Ascending aorta (tissue), 2 donors: ENCODE measurements around the gene POLE. TPM values are rescaled to one million over a fixed set of nuclear protein-coding genes. Genes with fewer than 3 reads are reported as not detected.
A peak's percentile ranks its signal among the peaks of the same experiment; 100 is the strongest.

Source experiments
- DNase-seq, 2 donors: peaks; one replicate each; pipeline ENCODE4 v3.0.0-alpha.2; 2019; ENCODE audit warnings: low spot score in 2 of 2
- H3K27ac ChIP-seq, 2 donors: fragments of 200-600 bp; sonication (generic); one replicate each; pipeline ENCODE4 v1.5.1; 2016 to 2017; ENCODE audit warnings: mild to moderate bottlenecking in 1 of 2
- H3K27me3 ChIP-seq: fragments of 200-600 bp; sonication (generic); one replicate; pipeline ENCODE4 v1.5.1; 2017
- H3K36me3 ChIP-seq, 2 donors: fragments of 200-600 bp; sonication (generic); one replicate each; pipeline ENCODE4 v1.5.1; 2016
- H3K4me1 ChIP-seq, 2 donors: fragments of 200-600 bp; sonication (generic); one replicate each; pipeline ENCODE4 v1.5.1; 2016 to 2017; ENCODE audit warnings: mild to moderate bottlenecking in 1 of 2
- H3K4me3 ChIP-seq, 2 donors: fragments of 200-600 bp; sonication (generic); one replicate each; pipeline ENCODE4 v1.5.1; 2016 to 2017; ENCODE audit warnings: mild to moderate bottlenecking in 1 of 2
- H3K9me3 ChIP-seq, 2 donors: fragments of 200-600 bp; sonication (generic); one replicate each; pipeline ENCODE4 v1.5.1; 2016
- intact Hi-C: fragments of 100-400 bp; cut with DNase I; formaldehyde crosslinking; loops from one replicate; pipeline ENCODE4 v1.15.1; 2023
- total RNA-seq: library from RNA; depleted of rRNA; stranded (reverse); fragments of >200 nt; gene quantifications from one replicate; pipeline ENCODE4 v1.1.0, GENCODE V29; 2016
- TF ChIP-seq, protein P1 (sequence below), 3 experiments: fragments of 200-600 bp in 2 of 3; fragments of 450-650 bp in 1 of 3; sonication (generic) in 2 of 3; IDR thresholded peaks; one replicate each; pipeline ENCODE4 v1.5.1; 2016 to 2019; ENCODE audit warnings: antibody characterized with exemption in 3 of 3, mild to moderate bottlenecking in 1 of 3, moderate library complexity in 1 of 3

Gene POLE
- total RNA-seq, 1 donor from 2014 or later: 115 TPM

DNA sequence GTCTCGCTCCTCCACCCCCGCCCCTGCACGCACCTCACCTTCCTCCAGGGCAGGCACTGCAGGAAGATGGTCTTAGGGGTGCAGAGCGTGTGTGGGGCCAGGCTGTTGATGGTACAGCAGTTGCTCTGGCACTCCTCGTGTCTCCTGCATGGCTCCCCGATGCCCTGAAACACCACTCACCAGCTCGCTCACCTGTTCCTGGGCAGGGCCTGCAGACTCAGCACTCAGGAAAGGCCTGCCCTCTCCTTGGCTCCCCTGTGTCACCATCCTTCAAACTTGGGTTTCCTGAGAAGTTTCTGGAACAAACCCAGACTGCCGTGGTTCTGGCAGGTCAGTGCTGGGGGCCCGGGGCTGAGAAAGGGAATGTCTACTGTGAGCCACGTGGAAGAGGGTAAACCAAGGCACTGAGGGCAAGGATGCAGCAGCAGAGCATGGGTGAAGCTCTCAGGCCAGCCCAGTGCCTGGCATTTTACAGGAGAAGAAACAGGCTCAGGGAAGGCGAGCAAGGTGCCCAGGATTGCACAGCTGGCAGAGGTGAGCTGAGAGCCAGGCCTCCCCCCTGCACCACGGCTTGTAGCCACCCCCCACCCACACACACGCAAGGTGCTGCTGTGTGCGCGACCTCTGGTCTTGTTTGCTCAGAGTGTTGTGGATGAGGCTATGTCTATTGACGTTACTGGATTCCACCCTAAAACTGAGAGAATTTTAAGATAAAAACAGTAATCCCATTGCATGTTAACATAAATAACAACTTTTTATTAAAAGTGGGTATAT is 82.3 kb downstream of the POLE start:
- Histone ChIP-seq H3K27ac (no peak overlapping the region), H3K9me3 (no peaks in the 10 kb centered on the region), H3K36me3 (no peaks in the 10 kb centered on the region), H3K4me1 (peaks cover 0 to 7% of the 10 kb centered on the region in 2 donors), H3K27me3 (no peaks in the 10 kb centered on the region), H3K4me3 (no peak overlapping the region)
- intact Hi-C loops: no loop called here
- no peak for DNase-seq
- TF ChIP-seq, protein P1, sequence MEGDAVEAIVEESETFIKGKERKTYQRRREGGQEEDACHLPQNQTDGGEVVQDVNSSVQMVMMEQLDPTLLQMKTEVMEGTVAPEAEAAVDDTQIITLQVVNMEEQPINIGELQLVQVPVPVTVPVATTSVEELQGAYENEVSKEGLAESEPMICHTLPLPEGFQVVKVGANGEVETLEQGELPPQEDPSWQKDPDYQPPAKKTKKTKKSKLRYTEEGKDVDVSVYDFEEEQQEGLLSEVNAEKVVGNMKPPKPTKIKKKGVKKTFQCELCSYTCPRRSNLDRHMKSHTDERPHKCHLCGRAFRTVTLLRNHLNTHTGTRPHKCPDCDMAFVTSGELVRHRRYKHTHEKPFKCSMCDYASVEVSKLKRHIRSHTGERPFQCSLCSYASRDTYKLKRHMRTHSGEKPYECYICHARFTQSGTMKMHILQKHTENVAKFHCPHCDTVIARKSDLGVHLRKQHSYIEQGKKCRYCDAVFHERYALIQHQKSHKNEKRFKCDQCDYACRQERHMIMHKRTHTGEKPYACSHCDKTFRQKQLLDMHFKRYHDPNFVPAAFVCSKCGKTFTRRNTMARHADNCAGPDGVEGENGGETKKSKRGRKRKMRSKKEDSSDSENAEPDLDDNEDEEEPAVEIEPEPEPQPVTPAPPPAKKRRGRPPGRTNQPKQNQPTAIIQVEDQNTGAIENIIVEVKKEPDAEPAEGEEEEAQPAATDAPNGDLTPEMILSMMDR (IDR thresholded peaks at IDR 0.05): no peak

DNA sequence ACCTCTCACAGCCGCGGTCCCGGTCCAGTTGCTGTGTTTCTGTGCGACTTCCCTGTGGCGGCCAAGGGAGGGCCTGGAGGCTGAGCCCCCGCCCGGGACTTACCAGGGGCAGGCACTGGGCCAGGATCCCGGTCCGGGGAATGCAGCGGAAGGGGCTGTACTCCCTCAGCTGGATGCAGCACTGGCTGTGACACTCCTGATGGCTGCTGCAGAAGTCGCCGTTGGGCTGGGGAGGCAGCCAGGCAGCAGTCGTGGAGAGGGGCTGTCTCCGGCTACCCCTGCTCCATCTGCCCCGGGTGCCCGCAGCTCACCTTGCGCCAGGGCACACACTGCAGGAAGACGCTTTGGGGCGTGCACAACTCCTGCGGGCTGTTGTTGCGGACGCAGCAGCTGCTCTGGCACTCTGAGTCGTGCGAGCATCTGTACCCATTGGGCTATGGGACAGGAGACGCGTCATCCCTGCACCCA is 83.0 kb downstream of the POLE start:
- Histone ChIP-seq H3K27ac (no peak overlapping the region), H3K36me3 (no peaks in the 10 kb centered on the region), H3K27me3 (no peaks in the 10 kb centered on the region), H3K4me1 (peaks cover 0 to 7% of the 10 kb centered on the region in 2 donors), H3K9me3 (no peaks in the 10 kb centered on the region), H3K4me3 (peak overlapping the region in 1 of 2 donors; percentile 12)
- intact Hi-C loops: no loop called here
- no peak for DNase-seq
- TF ChIP-seq, protein P1 (IDR thresholded peaks at IDR 0.05): no peak

DNA sequence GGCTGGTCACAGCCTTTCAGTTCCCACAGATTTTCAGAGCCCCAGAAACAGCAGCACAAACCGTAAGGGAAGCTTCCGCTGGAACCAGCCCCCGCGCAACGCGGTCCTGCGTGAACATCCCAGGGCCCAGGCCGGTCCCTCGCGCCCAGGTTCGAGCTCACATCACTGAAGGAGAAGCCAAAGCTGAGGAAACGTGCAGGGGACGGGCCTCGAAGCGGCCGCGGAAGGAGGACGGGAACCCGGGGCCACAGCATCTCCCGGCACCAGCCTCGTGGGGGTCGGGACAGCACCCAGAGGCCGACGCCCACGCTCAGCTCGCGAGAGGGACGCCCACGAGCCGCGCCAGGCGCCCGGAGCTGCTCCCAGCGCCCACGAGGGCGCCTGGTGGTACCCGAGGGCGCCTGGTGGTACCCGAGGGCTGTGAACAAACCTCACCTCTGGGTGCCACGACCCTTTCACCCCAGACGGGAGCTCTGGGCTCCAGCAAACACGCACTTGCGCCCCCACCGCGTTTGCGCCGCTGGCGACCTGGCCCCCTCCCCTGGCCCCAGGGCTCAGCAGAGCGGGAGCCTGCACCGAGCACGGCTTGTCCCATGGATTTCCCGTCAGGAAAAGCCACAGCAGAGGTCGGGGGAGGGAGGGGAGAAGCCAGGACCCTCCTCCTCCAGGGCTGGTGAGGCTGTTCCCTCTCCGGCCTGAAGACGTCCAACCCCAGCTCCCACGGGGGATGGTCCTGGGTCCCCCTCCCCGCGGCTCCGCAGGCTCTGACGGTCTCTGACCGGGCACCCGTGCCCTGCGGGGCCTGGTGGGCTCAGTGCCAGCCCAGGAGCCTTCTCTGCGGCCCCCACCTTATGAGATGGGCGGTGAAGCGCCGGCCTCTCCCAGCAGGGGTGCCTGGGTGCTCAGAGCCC is 83.6 kb downstream of the POLE start:
- no peaks in the 10 kb centered on the region for H3K27me3 ChIP-seq
- H3K9me3 ChIP-seq: no peaks in the 10 kb centered on the region
- peaks cover 0 to 10% of the 10 kb centered on the region in 2 donors for H3K4me1 ChIP-seq
- peak overlapping the region in 1 of 2 donors; percentile 12 for H3K4me3 ChIP-seq
- H3K36me3 ChIP-seq: no peaks in the 10 kb centered on the region
- peak overlapping the region in 1 of 2 donors; percentile 25 for H3K27ac ChIP-seq
- intact Hi-C loops: no loop called here
- no peak for DNase-seq
- TF ChIP-seq, protein P1 (IDR thresholded peaks at IDR 0.05): no peak

DNA sequence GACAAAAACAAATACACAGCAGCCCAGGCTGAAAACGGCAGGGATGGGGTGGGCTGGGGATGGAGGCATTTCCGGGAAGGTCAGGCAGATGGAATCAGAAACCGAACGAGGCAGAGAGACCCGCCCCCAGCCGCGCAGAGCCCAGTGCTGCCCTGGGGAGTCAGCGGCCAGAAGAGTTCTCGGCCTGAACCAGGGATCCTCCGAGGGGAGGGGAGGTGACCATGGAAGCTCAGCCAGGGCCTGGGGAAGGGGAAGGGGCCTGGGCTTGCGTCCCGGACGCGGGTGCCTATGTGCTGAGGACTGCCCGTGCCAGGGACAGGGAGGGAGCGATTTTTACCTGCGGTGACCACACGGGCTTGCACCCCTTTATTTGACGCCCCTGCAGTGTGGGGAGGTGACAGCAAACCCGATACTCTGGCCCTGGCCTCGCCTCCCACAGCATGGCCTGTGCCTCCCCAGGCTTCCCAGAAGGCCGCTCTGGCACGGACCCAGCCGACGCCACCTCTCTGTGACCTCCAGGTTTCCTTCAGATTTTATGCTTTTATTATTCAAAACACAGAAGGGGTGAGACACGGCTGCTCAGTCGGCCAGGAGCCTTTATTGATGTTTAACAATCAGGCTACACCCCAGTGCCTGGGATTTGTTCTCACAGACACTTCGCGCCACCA is 84.4 kb downstream of the POLE start:
- H3K4me1 ChIP-seq: peaks cover 0 to 10% of the 10 kb centered on the region in 2 donors
- peak overlapping the region in 1 of 2 donors; percentile 25 for H3K27ac ChIP-seq
- peak overlapping the region in 1 of 2 donors; percentile 12 for H3K4me3 ChIP-seq
- H3K27me3 ChIP-seq: no peaks in the 10 kb centered on the region
- H3K36me3 ChIP-seq: no peaks in the 10 kb centered on the region
- no peaks in the 10 kb centered on the region for H3K9me3 ChIP-seq
- DNase-seq: no peak
- TF ChIP-seq, protein P1 (IDR thresholded peaks at IDR 0.05): no peak
- intact Hi-C loops: no loop called here

DNA sequence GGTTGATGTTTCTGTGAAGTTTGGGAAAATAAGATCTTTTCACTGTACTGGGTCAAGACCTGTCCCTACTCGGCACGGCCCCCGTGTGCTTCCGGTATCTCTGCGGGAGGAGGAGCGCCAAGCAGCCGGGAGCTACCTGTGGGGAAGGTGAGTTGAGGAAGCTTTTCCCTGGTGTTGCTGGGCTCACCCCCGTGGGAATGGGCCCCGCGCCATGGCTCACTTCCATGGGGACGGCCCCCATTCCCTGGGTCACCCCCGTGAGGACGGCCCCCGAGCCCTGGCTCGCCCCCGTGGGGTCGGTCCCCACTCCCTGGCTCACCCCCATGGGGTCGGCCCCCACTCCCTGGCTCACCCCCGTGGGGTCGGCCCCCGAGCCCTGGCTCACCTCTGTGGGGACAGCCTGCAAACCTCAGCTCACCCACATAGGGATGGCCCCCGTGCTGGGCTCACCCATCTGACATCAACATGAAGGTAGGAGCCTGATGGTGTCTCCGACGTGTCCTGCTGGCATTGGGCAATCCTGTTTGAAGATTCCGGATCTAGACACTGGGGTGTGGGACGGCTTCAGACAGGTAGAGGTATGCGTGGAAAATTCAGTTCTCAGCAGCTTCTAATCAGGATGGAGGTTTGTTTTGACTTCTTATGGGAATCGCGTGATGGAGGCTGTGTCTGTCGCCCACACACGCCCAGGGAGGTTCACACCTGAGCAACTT is 85.8 kb downstream of the POLE start:
- TF ChIP-seq, protein P1 (IDR thresholded peaks at IDR 0.05): no peak
- Histone ChIP-seq H3K27me3 (no peaks in the 10 kb centered on the region), H3K9me3 (no peaks in the 10 kb centered on the region), H3K4me3 (peak overlapping the region; percentile 47 to 62), H3K4me1 (peaks cover 0 to 10% of the 10 kb centered on the region in 2 donors), H3K36me3 (no peaks in the 10 kb centered on the region), H3K27ac (no peak overlapping the region)
- intact Hi-C loops: no loop called here
- DNase-seq: no peak
